ENCODE measurements around the gene RASSF4. TPM values are rescaled to one million over a fixed set of nuclear protein-coding genes. Genes with fewer than 3 reads are reported as not detected.

RASSF4 gene
- total and polyA plus RNA-seq, 2 donors (not counting 3 experiments of a cell fraction or from before 2014, with no cell fraction given), result 7.6 to 8.2 TPM

- no peak overlapping the region for H2AFZ ChIP-seq (ENCODE audit: low read depth, low read length)
- H4K20me1 ChIP-seq (replicated peaks; ENCODE audit: control insufficient read depth, extremely low read depth, insufficient read depth, low read length), result no peaks in the 10 kb centered on the region
- H3K9me1 ChIP-seq (replicated peaks; ENCODE audit: control insufficient read depth, extremely low read depth, insufficient read depth, low read length), result no peaks in the 10 kb centered on the region
- dilution Hi-C loops (cut with MboI; ENCODE audit: extremely low pct_ligation_motif_present, low sequenced_read_pairs), result no loop called here
- H3K4me2 ChIP-seq (ENCODE audit: insufficient read depth, low read length), result no peak overlapping the region
- no peak overlapping the region for H3K9ac ChIP-seq (replicated peaks; ENCODE audit: extremely low read depth, insufficient read depth, low read length)
- ChIA-PET POLR2A (no interaction called here), CTCF (no interaction called here)
- no peaks in the 10 kb centered on the region for H3K79me2 ChIP-seq (ENCODE audit: control insufficient read depth, insufficient read depth, low read length)
- intact Hi-C loops (cut with micrococcal nuclease), result no loop called here
- H3K36me3 ChIP-seq (ENCODE audit: control insufficient read depth in 2 of 2, extremely low read depth in 1 of 2, insufficient read depth in 2 of 2, low read length in 2 of 2), result no peaks in the 10 kb centered on the region
- H3K4me1 ChIP-seq (ENCODE audit: control insufficient read depth, extremely low read depth, insufficient read depth, low read length), result no peaks in the 10 kb centered on the region
- DNase-seq (ENCODE audit: low read depth, low spot score) (no peak), FAIRE-seq (no peak)
- H3K9me3 ChIP-seq (replicated peaks; ENCODE audit: control insufficient read depth, insufficient read depth, low read length), result no peaks in the 10 kb centered on the region
- H3K4me3 ChIP-seq (replicated peaks in 1 of 3; ENCODE audit: insufficient read depth in 1 of 3, low read depth in 1 of 3, low read length in 3 of 3), result no peak overlapping the region
- no peaks in the 10 kb centered on the region for H3K27me3 ChIP-seq (ENCODE audit: control insufficient read depth in 2 of 2, insufficient read depth in 2 of 2, low read length in 2 of 2)
- no peak for TF ChIP-seq MYC (IDR thresholded peaks at IDR 0.05; ENCODE audit: low read depth, low read length)
- TF ChIP-seq GATA2 (IDR thresholded peaks at IDR 0.05; ENCODE audit: insufficient read depth, insufficient read length, low read depth, low read length), result no peak
- TF ChIP-seq CTCF (IDR thresholded peaks at IDR 0.05; ENCODE audit: extremely low read depth in 1 of 2, insufficient read depth in 1 of 2, low read depth in 1 of 2, low read length in 2 of 2), result no peak
- no peak for TF ChIP-seq JUN (IDR thresholded peaks at IDR 0.05; ENCODE audit: borderline replicate concordance, insufficient read depth, insufficient read length, low read depth)
- no peak for TF ChIP-seq POLR2A (IDR thresholded peaks at IDR 0.05; ENCODE audit: low read depth, low read length)
- TF ChIP-seq POLR2AphosphoS5 (IDR thresholded peaks at IDR 0.05; ENCODE audit: insufficient read depth, low read depth, low read length), result no peak
- TF ChIP-seq EZH2 (IDR thresholded peaks at IDR 0.05; ENCODE audit: borderline replicate concordance, low read depth, low read length, severe bottlenecking), result no peak
- TF ChIP-seq MAX (IDR thresholded peaks at IDR 0.05; ENCODE audit: insufficient read depth, insufficient read length), result no peak
- no peak for TF ChIP-seq FOS (IDR thresholded peaks at IDR 0.05; ENCODE audit: borderline replicate concordance, insufficient read depth, low read length)
- no TSS peak for BruUV-seq (replicated peaks)
- H3K27ac ChIP-seq (ENCODE audit: insufficient read depth, low read depth, low read length), result no peak overlapping the region
These were observed 35.2 kb upstream of the RASSF4 start for GRCh38 chr10:44924261-44925040.
